GM12875 (cell line): ENCODE measurements around the gene FAM20C.

Experiments used
- H3K4me3 ChIP-seq: one replicate; pipeline ENCODE4 v1.5.1; 2011; ENCODE audit warnings: low read depth, low read length, control low read depth
- CTCF ChIP-seq: IDR thresholded peaks from 2 replicates; pipeline ENCODE4 v1.5.1; 2011; ENCODE audit warnings: low read depth, mild to moderate bottlenecking, control low read depth, inconsistent platforms, low read length, moderate library complexity, borderline replicate concordance; ENCODE audit not compliant: insufficient read depth

The FAM20C gene

GRCh38 chr7:213324-213993 lies 21.1 kb downstream of the FAM20C start:
- TF ChIP-seq CTCF = no peak
- no peak overlapping the region for H3K4me3 ChIP-seq

GRCh38 chr7:214410-215212 lies 22.2 kb downstream of the FAM20C start:
- no peak for TF ChIP-seq CTCF

GRCh38 chr7:216360-217300 lies 24.3 kb downstream of the FAM20C start:
- TF ChIP-seq CTCF = no peak
- no peak overlapping the region for H3K4me3 ChIP-seq

More at GRCh38 chr7:214410-215212, 22.2 kb downstream of the FAM20C start:
- no peak overlapping the region for H3K4me3 ChIP-seq

GRCh38 chr7:217781-218180 lies 25.4 kb downstream of the FAM20C start:
- TF ChIP-seq CTCF = no peak
- H3K4me3 ChIP-seq = no peak overlapping the region

GRCh38 chr7:218316-218715 lies 25.9 kb downstream of the FAM20C start:
- no peak overlapping the region for H3K4me3 ChIP-seq
- no peak for TF ChIP-seq CTCF

GRCh38 chr7:218896-219580 lies 26.7 kb downstream of the FAM20C start:
- TF ChIP-seq CTCF = no peak
- H3K4me3 ChIP-seq = no peak overlapping the region
